Measurements from ENCODE around the gene DNAH9. TPM values are rescaled to one million over a fixed set of nuclear protein-coding genes. Genes with fewer than 3 reads are reported as not detected.

DNAH9 gene, protein sequence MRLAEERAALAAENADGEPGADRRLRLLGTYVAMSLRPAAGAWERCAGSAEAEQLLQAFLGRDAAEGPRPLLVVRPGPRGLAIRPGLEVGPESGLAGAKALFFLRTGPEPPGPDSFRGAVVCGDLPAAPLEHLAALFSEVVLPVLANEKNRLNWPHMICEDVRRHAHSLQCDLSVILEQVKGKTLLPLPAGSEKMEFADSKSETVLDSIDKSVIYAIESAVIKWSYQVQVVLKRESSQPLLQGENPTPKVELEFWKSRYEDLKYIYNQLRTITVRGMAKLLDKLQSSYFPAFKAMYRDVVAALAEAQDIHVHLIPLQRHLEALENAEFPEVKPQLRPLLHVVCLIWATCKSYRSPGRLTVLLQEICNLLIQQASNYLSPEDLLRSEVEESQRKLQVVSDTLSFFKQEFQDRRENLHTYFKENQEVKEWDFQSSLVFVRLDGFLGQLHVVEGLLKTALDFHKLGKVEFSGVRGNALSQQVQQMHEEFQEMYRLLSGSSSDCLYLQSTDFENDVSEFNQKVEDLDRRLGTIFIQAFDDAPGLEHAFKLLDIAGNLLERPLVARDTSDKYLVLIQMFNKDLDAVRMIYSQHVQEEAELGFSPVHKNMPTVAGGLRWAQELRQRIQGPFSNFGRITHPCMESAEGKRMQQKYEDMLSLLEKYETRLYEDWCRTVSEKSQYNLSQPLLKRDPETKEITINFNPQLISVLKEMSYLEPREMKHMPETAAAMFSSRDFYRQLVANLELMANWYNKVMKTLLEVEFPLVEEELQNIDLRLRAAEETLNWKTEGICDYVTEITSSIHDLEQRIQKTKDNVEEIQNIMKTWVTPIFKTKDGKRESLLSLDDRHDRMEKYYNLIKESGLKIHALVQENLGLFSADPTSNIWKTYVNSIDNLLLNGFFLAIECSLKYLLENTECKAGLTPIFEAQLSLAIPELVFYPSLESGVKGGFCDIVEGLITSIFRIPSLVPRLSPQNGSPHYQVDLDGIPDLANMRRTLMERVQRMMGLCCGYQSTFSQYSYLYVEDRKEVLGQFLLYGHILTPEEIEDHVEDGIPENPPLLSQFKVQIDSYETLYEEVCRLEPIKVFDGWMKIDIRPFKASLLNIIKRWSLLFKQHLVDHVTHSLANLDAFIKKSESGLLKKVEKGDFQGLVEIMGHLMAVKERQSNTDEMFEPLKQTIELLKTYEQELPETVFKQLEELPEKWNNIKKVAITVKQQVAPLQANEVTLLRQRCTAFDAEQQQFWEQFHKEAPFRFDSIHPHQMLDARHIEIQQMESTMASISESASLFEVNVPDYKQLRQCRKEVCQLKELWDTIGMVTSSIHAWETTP (N-terminal part only)
- total RNA-seq = not detected in 2 replicates

GRCh38 chr17:11598274-11599221 is at the start of gene DNAH9:
Gene DNAH9, plus strand, starts transcription at chr17:11598470. Its CDS starts 29 bp downstream, at chr17:11598499.

GRCh38 chr17:11997147-11997971 is 399.1 kb downstream of the DNAH9 start, which contains the start of gene ZNF18:
Gene ZNF18, minus strand, starts transcription at chr17:11997475. Its CDS starts 4,646 bp downstream, at chr17:11992829.

